Caco-2 (cell line): ENCODE results near the gene ALDH3A1. TPM values are rescaled to one million over a fixed set of nuclear protein-coding genes. Genes with fewer than 3 reads are reported as not detected.

Experiments
- BruUV-seq: library from RNA; stranded (reverse); fragments of 400-500 nt; replicated peaks from 2 replicates; lab custom pipeline; 2021; lab: Mats Ljungman, UMichigan
- CTCF ChIA-PET: fragments of 300-600 bp; sonication (Branson Sonifier 250); formaldehyde crosslinking; loops from one replicate; lab custom pipeline; 2022; ENCODE audit warnings: antibody characterized with exemption; lab: Charles Lee
- POLR2A ChIA-PET: fragments of 300-600 bp; sonication (Branson Sonifier 250); formaldehyde crosslinking; loops from one replicate; lab custom pipeline; 2022; ENCODE audit warnings: antibody characterized with exemption; lab: Charles Lee
- DNase-seq, 2 experiments: peaks; one replicate each; pipeline versions ENCODE4 v3.0.0 to v3.0.0-alpha.2; 2020 to 2022
- H3K27me3 ChIP-seq: replicated peaks from 2 replicates; pipeline ENCODE4 v1.6.0; 2011; ENCODE audit warnings: low read length; ENCODE audit not compliant: control insufficient read depth, insufficient read depth
- H3K36me3 ChIP-seq: 2 replicates; pipeline ENCODE4 v1.5.1; 2011; ENCODE audit warnings: low read length; ENCODE audit not compliant: control insufficient read depth, insufficient read depth
- H3K4me1 ChIP-seq: fragments of 250-450 bp; sonication (Bioruptor Pico); 2 replicates; pipeline ENCODE4 v1.5.1; 2020; ENCODE audit warnings: mild to moderate bottlenecking
- H3K4me3 ChIP-seq: 2 replicates; pipeline ENCODE4 v1.5.1; 2011; ENCODE audit warnings: low read depth, mild to moderate bottlenecking, control low read depth, low read length
- H3K9me3 ChIP-seq: fragments of 250-450 bp; sonication (Bioruptor Pico); 2 replicates; pipeline ENCODE4 v1.5.1; 2020; ENCODE audit warnings: mild to moderate bottlenecking, moderate library complexity
- H3K27ac Mint-ChIP-seq: one replicate; pipeline ENCODE4 v1.8.0; 2022; ENCODE audit warnings: mixed read lengths; ENCODE audit not compliant: unreplicated experiment
- H3K27me3 Mint-ChIP-seq: one replicate; pipeline ENCODE4 v1.8.0; 2022; ENCODE audit warnings: mixed read lengths; ENCODE audit not compliant: insufficient read depth, unreplicated experiment
- H3K36me3 Mint-ChIP-seq: one replicate; pipeline ENCODE4 v1.8.0; 2022; ENCODE audit warnings: mild to moderate bottlenecking, mixed read lengths; ENCODE audit not compliant: insufficient read depth, unreplicated experiment
- H3K4me1 Mint-ChIP-seq: one replicate; pipeline ENCODE4 v1.8.0; 2022; ENCODE audit warnings: low read depth, mixed read lengths; ENCODE audit not compliant: unreplicated experiment
- H3K4me3 Mint-ChIP-seq: one replicate; pipeline ENCODE4 v1.8.0; 2022; ENCODE audit warnings: mild to moderate bottlenecking, moderate library complexity, mixed read lengths; ENCODE audit not compliant: unreplicated experiment
- H3K9me3 Mint-ChIP-seq: one replicate; pipeline ENCODE4 v1.8.0; 2022; ENCODE audit warnings: mixed read lengths; ENCODE audit not compliant: unreplicated experiment
- intact Hi-C: fragments of 100-400 bp; cut with micrococcal nuclease; formaldehyde crosslinking; loops from one replicate; pipeline ENCODE4 v1.10.0; 2022; ENCODE audit not compliant: unreplicated experiment
- total RNA-seq: library from RNA; stranded (reverse); gene quantifications from 2 replicates; pipeline ENCODE4 v1.2.3, GENCODE V29; 2022
- TF ChIP-seq, protein P1 (sequence below), 2 experiments: fragments of 200-600 bp in 1 of 2; IDR thresholded peaks; 1 replicate in 1 of 2; 2 replicates in 1 of 2; pipeline versions ENCODE4 v1.5.1 to v1.8.0; 2011 to 2022; ENCODE audit warnings: antibody characterized with exemption in 1 of 2, control low read depth in 1 of 2, inconsistent platforms in 1 of 2, low read depth in 1 of 2, low read length in 1 of 2, mild to moderate bottlenecking in 1 of 2, moderate library complexity in 1 of 2; ENCODE audit not compliant: insufficient read depth in 1 of 2, severe bottlenecking in 1 of 2, unreplicated experiment in 1 of 2

ALDH3A1 gene
- total RNA-seq, 1 experiment from 2014 or later: 8.3 TPM

DNA sequence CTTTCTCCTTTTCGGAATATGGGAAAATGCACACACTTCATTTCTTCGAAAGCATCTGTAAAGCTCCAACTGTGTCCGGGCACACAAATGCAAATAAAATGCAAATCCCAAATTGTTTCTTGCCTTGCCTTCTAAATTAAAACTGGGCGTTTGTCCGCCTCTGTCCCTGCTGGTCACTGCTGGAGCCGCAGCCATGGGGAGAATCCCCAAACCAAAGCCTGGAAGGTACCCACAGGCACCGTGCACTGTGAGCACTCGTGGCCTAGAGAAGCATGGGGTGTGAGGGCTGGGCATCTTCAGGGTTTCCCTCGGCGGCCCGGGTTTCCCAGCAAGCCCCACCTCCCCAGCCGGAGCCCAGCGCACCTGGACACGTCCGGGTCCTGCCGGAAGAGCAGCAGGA is 34.6 kb downstream of the ALDH3A1 start:
- CTCF ChIA-PET: no interaction called here
- POLR2A ChIA-PET: no interaction called here
- no peak overlapping the region for H3K4me3 ChIP-seq
- no peaks in the 10 kb centered on the region for H3K27me3 ChIP-seq
- BruUV-seq: no TSS peak
- Mint-ChIP-seq H3K4me3 (no peak overlapping the region), H3K27ac (no peak overlapping the region), H3K27me3 (no peaks in the 10 kb centered on the region), H3K4me1 (peaks cover 12% of the 10 kb centered on the region), H3K9me3 (no peaks in the 10 kb centered on the region), H3K36me3 (no peaks in the 10 kb centered on the region)
- DNase-seq: no peak
- H3K4me1 ChIP-seq: peaks cover 22% of the 10 kb centered on the region
- TF ChIP-seq, protein P1, sequence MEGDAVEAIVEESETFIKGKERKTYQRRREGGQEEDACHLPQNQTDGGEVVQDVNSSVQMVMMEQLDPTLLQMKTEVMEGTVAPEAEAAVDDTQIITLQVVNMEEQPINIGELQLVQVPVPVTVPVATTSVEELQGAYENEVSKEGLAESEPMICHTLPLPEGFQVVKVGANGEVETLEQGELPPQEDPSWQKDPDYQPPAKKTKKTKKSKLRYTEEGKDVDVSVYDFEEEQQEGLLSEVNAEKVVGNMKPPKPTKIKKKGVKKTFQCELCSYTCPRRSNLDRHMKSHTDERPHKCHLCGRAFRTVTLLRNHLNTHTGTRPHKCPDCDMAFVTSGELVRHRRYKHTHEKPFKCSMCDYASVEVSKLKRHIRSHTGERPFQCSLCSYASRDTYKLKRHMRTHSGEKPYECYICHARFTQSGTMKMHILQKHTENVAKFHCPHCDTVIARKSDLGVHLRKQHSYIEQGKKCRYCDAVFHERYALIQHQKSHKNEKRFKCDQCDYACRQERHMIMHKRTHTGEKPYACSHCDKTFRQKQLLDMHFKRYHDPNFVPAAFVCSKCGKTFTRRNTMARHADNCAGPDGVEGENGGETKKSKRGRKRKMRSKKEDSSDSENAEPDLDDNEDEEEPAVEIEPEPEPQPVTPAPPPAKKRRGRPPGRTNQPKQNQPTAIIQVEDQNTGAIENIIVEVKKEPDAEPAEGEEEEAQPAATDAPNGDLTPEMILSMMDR (IDR thresholded peaks at IDR 0.05; ENCODE audit: insufficient read depth in 1 of 2, low read depth in 1 of 2, low read length in 1 of 2, severe bottlenecking in 1 of 2, unreplicated experiment in 1 of 2): peak; percentile 4 to 24
- intact Hi-C loops: no loop called here
- H3K36me3 ChIP-seq: no peaks in the 10 kb centered on the region
- no peaks in the 10 kb centered on the region for H3K9me3 ChIP-seq

DNA sequence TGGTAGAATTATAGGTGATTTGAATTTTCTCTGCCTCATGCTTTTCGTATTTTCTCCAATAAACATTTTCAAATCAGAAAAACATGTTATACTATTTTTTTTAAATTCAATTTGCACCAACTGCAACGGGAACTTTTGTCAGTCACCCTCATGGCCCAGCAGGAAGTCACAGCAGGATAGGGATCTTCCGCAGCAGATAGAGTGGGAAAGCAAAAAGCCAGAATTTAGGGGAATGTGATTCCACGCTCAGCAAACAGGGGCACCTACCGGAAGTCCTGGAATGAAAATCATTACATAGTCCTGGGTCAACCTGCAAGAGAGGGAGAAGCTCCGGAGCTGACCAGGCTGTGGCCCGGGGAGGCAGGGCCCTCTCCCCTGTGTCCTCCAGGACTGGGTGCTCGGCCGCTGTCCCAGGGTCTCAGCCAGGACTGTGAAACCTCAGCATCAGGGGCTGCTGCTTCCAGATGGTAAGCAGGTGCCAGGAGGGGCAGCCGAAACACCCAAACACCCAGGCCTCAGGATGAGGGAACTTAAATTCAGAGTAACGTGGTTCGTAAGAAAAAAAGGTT is 35.6 kb downstream of the ALDH3A1 start:
- no peaks in the 10 kb centered on the region for H3K27me3 ChIP-seq
- no peaks in the 10 kb centered on the region for H3K9me3 Mint-ChIP-seq
- ChIA-PET POLR2A (no interaction called here), CTCF (no interaction called here)
- H3K36me3 ChIP-seq: no peaks in the 10 kb centered on the region
- H3K27me3 Mint-ChIP-seq: no peaks in the 10 kb centered on the region
- BruUV-seq: no TSS peak
- no peak overlapping the region for H3K4me3 ChIP-seq
- H3K4me3 Mint-ChIP-seq: no peak overlapping the region
- TF ChIP-seq, protein P1 (IDR thresholded peaks at IDR 0.05; ENCODE audit: insufficient read depth in 1 of 2, low read depth in 1 of 2, low read length in 1 of 2, severe bottlenecking in 1 of 2, unreplicated experiment in 1 of 2): no peak
- no peak for DNase-seq
- H3K27ac Mint-ChIP-seq: no peak overlapping the region
- intact Hi-C loops: no loop called here
- peaks cover 4% of the 10 kb centered on the region for H3K4me1 Mint-ChIP-seq
- H3K36me3 Mint-ChIP-seq: no peaks in the 10 kb centered on the region
- H3K4me1 ChIP-seq: peaks cover 13% of the 10 kb centered on the region
- H3K9me3 ChIP-seq: no peaks in the 10 kb centered on the region

DNA sequence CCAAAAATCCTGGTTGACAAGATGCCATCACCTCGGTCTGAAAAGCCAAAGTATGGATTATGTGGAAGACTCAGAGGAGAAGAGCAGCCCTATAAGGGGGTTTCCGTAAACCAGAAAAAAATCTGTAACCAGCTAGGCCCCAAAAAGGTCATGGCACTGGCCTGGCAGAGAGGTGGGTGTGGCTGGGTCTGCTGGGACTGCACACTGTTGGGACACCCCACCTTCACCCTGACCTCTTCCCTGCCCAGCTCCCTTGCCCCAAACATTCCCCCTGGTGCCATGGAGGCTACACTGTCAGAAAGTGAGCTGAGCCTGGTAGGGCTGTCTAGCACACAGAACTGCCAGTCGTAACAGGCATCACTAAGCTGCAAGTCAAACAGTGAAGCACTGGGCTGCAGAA is 38.3 kb downstream of the ALDH3A1 start:
- Mint-ChIP-seq H3K4me1 (no peaks in the 10 kb centered on the region), H3K27me3 (no peaks in the 10 kb centered on the region), H3K4me3 (no peak overlapping the region), H3K27ac (no peak overlapping the region), H3K9me3 (no peaks in the 10 kb centered on the region), H3K36me3 (no peaks in the 10 kb centered on the region)
- BruUV-seq: no TSS peak
- intact Hi-C loops: no loop called here
- Histone ChIP-seq H3K36me3 (no peaks in the 10 kb centered on the region), H3K4me3 (no peak overlapping the region), H3K27me3 (no peaks in the 10 kb centered on the region), H3K4me1 (no peaks in the 10 kb centered on the region), H3K9me3 (no peaks in the 10 kb centered on the region)
- TF ChIP-seq, protein P1 (IDR thresholded peaks at IDR 0.05; ENCODE audit: insufficient read depth in 1 of 2, low read depth in 1 of 2, low read length in 1 of 2, severe bottlenecking in 1 of 2, unreplicated experiment in 1 of 2): no peak
- CTCF ChIA-PET: no interaction called here
- DNase-seq: no peak
- POLR2A ChIA-PET: no interaction called here
